ENCODE results near the gene PROM1. TPM values are rescaled to one million over a fixed set of nuclear protein-coding genes. Genes with fewer than 3 reads are reported as not detected.

Gene PROM1
- total and polyA plus RNA-seq, 4 experiments from 2014 or later = not detected

GRCh38 chr4:15990570-15991285 is 93.1 kb downstream of the PROM1 start:
- Mint-ChIP-seq H3K36me3 (no peaks in the 10 kb centered on the region), H3K27me3 (peaks cover 20 to 26% of the 10 kb centered on the region in 2 donors), H3K4me3 (no peak overlapping the region), H3K9me3 (no peaks in the 10 kb centered on the region), H3K27ac (no peak overlapping the region), H3K4me1 (no peaks in the 10 kb centered on the region)
- H3K36me3 ChIP-seq (ENCODE audit: insufficient read depth, low read length) = no peaks in the 10 kb centered on the region
- no peaks in the 10 kb centered on the region for H3K27me3 ChIP-seq (ENCODE audit: insufficient read depth, low read length)
- POLR2A ChIA-PET (ENCODE audit: partially characterized antibody) = no interaction called here
- CTCF ChIA-PET (ENCODE audit: partially characterized antibody) = interaction anchor here (1.2 kb wide), 1 partner anchor 11 kb away, joined by 5 read pairs; no protein-coding TSS in a partner anchor
- H3K9me3 ChIP-seq (ENCODE audit: control insufficient read depth in 1 of 2, low read length in 2 of 2) = no peaks in the 10 kb centered on the region
- no peak overlapping the region for H3K27ac ChIP-seq (ENCODE audit: low read depth, low read length)
- intact Hi-C loops (cut with micrococcal nuclease) = no loop called here
- no peaks in the 10 kb centered on the region for H3K4me1 ChIP-seq (ENCODE audit: insufficient read depth, low read length)
- H3K4me3 ChIP-seq (ENCODE audit: low read length in 2 of 2) = no peak overlapping the region
- no peak for DNase-seq

- H3K36me3 Mint-ChIP-seq = no peaks in the 10 kb centered on the region
- Histone ChIP-seq H3K27ac (ENCODE audit: low read depth, low read length) (no peak overlapping the region), H3K36me3 (ENCODE audit: insufficient read depth, low read length) (no peaks in the 10 kb centered on the region), H3K27me3 (ENCODE audit: insufficient read depth, low read length) (no peaks in the 10 kb centered on the region), H3K9me3 (ENCODE audit: control insufficient read depth in 1 of 2, low read length in 2 of 2) (no peaks in the 10 kb centered on the region), H3K4me3 (ENCODE audit: low read length in 2 of 2) (no peak overlapping the region), H3K4me1 (ENCODE audit: insufficient read depth, low read length) (no peaks in the 10 kb centered on the region)
- ChIA-PET CTCF (ENCODE audit: partially characterized antibody) (interaction anchor here (0.7 kb wide), 1 partner anchor 12 kb away, joined by 3 read pairs; no protein-coding TSS in a partner anchor), POLR2A (ENCODE audit: partially characterized antibody) (no interaction called here)
- no peaks in the 10 kb centered on the region for H3K9me3 Mint-ChIP-seq
- H3K27ac Mint-ChIP-seq = no peak overlapping the region
- no peak for DNase-seq
- no peaks in the 10 kb centered on the region for H3K4me1 Mint-ChIP-seq
- H3K27me3 Mint-ChIP-seq = peaks cover 19 to 28% of the 10 kb centered on the region in 2 donors
- no peak overlapping the region for H3K4me3 Mint-ChIP-seq
- intact Hi-C loops (cut with micrococcal nuclease) = no loop called here
These were observed 94.4 kb downstream of the PROM1 start for GRCh38 chr4:15989424-15989823.

DNA sequence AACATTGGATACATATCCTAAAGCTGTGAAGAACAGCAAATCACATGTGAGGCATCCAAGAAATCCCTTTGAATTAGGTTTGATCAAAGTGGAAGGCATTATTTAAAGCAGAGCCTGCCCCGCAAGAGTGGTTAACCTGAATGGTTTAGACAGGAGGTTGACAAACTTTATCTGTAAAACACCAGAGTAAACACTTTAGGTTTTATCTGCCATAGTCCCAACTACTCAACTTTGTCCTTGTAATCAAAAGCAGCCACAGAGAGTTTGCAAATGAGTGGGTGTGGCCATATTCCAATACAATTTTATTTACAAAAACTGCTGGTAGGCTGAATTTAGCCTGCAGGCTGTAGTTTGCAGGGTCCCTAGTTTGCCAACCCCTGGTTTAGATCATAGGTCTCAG is 95.6 kb downstream of the PROM1 start:
- no peak overlapping the region for H3K4me3 ChIP-seq (ENCODE audit: low read length in 2 of 2)
- no peaks in the 10 kb centered on the region for H3K36me3 ChIP-seq (ENCODE audit: insufficient read depth, low read length)
- POLR2A ChIA-PET (ENCODE audit: partially characterized antibody) = no interaction called here
- H3K9me3 ChIP-seq (ENCODE audit: control insufficient read depth in 1 of 2, low read length in 2 of 2) = no peaks in the 10 kb centered on the region
- H3K36me3 Mint-ChIP-seq = no peaks in the 10 kb centered on the region
- no peaks in the 10 kb centered on the region for H3K4me1 Mint-ChIP-seq
- H3K4me1 ChIP-seq (ENCODE audit: insufficient read depth, low read length) = no peaks in the 10 kb centered on the region
- CTCF ChIA-PET (ENCODE audit: partially characterized antibody) = no interaction called here
- no peak for DNase-seq
- no peak overlapping the region for H3K4me3 Mint-ChIP-seq
- H3K9me3 Mint-ChIP-seq = no peaks in the 10 kb centered on the region
- no peaks in the 10 kb centered on the region for H3K27me3 ChIP-seq (ENCODE audit: insufficient read depth, low read length)
- intact Hi-C loops (cut with micrococcal nuclease) = no loop called here
- no peak overlapping the region for H3K27ac ChIP-seq (ENCODE audit: low read depth, low read length)
- peaks cover 24 to 28% of the 10 kb centered on the region in 2 donors for H3K27me3 Mint-ChIP-seq
- H3K27ac Mint-ChIP-seq = no peak overlapping the region

GRCh38 chr4:15986907-15987306 is 96.9 kb downstream of the PROM1 start:
- no peaks in the 10 kb centered on the region for H3K4me1 Mint-ChIP-seq
- Histone ChIP-seq H3K27me3 (ENCODE audit: insufficient read depth, low read length) (no peaks in the 10 kb centered on the region), H3K9me3 (ENCODE audit: control insufficient read depth in 1 of 2, low read length in 2 of 2) (no peaks in the 10 kb centered on the region), H3K27ac (ENCODE audit: low read depth, low read length) (no peak overlapping the region), H3K4me1 (ENCODE audit: insufficient read depth, low read length) (no peaks in the 10 kb centered on the region), H3K36me3 (ENCODE audit: insufficient read depth, low read length) (no peaks in the 10 kb centered on the region), H3K4me3 (ENCODE audit: low read length in 2 of 2) (no peak overlapping the region)
- ChIA-PET POLR2A (ENCODE audit: partially characterized antibody) (no interaction called here), CTCF (ENCODE audit: partially characterized antibody) (interaction anchor here (1.3 kb wide), 1 partner anchor 10 kb away, joined by 4 read pairs; no protein-coding TSS in a partner anchor)
- intact Hi-C loops (cut with micrococcal nuclease) = no loop called here
- no peaks in the 10 kb centered on the region for H3K9me3 Mint-ChIP-seq
- DNase-seq = no peak
- peaks cover 26 to 29% of the 10 kb centered on the region in 2 donors for H3K27me3 Mint-ChIP-seq
- H3K27ac Mint-ChIP-seq = no peak overlapping the region
- no peak overlapping the region for H3K4me3 Mint-ChIP-seq
- H3K36me3 Mint-ChIP-seq = no peaks in the 10 kb centered on the region

DNA sequence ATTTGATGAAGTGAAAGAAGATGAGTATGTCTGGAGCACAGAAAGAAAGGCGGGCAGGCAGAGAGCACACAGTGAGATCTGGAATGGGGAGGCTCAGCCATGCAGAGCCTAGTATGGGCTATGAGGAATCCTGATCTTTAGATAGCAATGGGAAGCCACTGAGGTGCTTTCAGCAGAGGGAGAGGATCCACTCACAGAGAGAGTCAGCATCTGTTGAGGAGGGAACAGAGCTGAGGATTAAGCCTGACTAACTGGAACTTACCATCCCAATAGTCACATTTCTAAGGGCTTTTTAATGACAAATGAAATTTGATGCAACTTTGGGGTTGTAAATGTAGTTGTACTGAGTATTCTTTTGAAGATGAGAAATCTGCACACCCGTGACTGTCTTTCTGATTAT is 100.2 kb downstream of the PROM1 start:
- ChIA-PET POLR2A (ENCODE audit: partially characterized antibody) (no interaction called here), CTCF (ENCODE audit: partially characterized antibody) (no interaction called here)
- no peaks in the 10 kb centered on the region for H3K27me3 ChIP-seq (ENCODE audit: insufficient read depth, low read length)
- no peak overlapping the region for H3K27ac ChIP-seq (ENCODE audit: low read depth, low read length)
- H3K4me3 ChIP-seq (ENCODE audit: low read length in 2 of 2) = no peak overlapping the region
- Mint-ChIP-seq H3K27me3 (peaks cover 14 to 24% of the 10 kb centered on the region in 2 donors), H3K9me3 (no peaks in the 10 kb centered on the region), H3K27ac (no peak overlapping the region), H3K36me3 (no peaks in the 10 kb centered on the region), H3K4me1 (no peaks in the 10 kb centered on the region), H3K4me3 (no peak overlapping the region)
- intact Hi-C loops (cut with micrococcal nuclease) = no loop called here
- no peaks in the 10 kb centered on the region for H3K9me3 ChIP-seq (ENCODE audit: control insufficient read depth in 1 of 2, low read length in 2 of 2)
- no peak for DNase-seq
- H3K36me3 ChIP-seq (ENCODE audit: insufficient read depth, low read length) = no peaks in the 10 kb centered on the region
- H3K4me1 ChIP-seq (ENCODE audit: insufficient read depth, low read length) = no peaks in the 10 kb centered on the region

- intact Hi-C loops (cut with micrococcal nuclease) = no loop called here
- H3K4me3 ChIP-seq (ENCODE audit: low read length in 2 of 2) = no peak overlapping the region
- DNase-seq = no peak
- POLR2A ChIA-PET (ENCODE audit: partially characterized antibody) = no interaction called here
- H3K27ac ChIP-seq (ENCODE audit: low read depth, low read length) = no peak overlapping the region
- no peaks in the 10 kb centered on the region for H3K4me1 Mint-ChIP-seq
- no peak overlapping the region for H3K4me3 Mint-ChIP-seq
- peaks cover 14 to 24% of the 10 kb centered on the region in 2 donors for H3K27me3 Mint-ChIP-seq
- CTCF ChIA-PET (ENCODE audit: partially characterized antibody) = no interaction called here
- H3K9me3 ChIP-seq (ENCODE audit: control insufficient read depth in 1 of 2, low read length in 2 of 2) = no peaks in the 10 kb centered on the region
- no peaks in the 10 kb centered on the region for H3K4me1 ChIP-seq (ENCODE audit: insufficient read depth, low read length)
- H3K9me3 Mint-ChIP-seq = no peaks in the 10 kb centered on the region
- H3K27ac Mint-ChIP-seq = no peak overlapping the region
- H3K36me3 Mint-ChIP-seq = no peaks in the 10 kb centered on the region
- no peaks in the 10 kb centered on the region for H3K27me3 ChIP-seq (ENCODE audit: insufficient read depth, low read length)
- H3K36me3 ChIP-seq (ENCODE audit: insufficient read depth, low read length) = no peaks in the 10 kb centered on the region
These were observed 100.8 kb downstream of the PROM1 start for GRCh38 chr4:15982842-15983524.

DNA sequence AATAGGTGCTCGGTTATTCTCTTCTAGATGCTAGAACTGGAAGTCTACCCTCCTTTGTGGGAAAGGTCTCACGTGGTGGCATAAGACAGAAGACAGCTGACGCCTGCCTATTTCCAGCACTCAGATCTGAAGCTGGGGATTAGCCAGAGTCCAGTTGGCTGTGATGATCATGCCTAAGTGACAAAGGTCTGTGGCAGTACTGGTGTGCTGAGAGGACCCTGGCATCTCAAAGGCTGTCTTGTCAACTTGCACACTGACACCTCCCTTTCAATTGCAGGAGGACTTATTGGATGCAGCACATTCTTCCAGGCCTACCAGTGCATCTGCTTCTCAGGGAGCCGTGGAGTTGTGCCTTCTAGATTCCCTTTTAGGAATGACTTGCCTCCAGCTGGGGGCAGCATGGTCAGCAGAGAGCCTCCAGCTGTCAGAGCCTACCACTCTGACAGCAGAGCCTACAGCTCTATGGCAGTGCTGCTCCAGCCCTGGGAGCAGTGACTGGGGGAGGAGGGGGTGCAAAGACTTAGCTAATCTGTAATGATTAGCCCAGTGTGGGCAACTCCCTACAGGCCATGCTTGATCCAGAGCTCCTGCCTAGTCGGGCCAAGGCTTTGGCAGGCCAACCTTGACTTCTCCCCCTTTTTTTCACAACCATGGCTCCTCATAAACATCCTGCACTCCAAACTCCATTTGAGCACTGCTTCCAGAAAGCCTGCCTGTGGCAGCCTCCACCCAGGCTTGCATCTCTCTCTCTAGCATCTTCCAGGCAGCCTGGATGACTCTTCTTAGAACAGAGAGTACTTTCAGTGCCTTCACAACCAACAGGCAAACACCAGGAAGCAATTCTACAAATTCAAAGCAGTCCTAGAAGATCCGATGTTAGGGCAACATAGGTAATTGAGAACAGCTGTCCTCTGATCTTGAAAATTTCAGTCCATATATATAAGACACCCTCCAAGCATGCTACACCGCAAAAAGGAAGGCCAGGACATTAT is 107.1 kb downstream of the PROM1 start:
- no peaks in the 10 kb centered on the region for H3K4me1 Mint-ChIP-seq
- H3K9me3 ChIP-seq (ENCODE audit: control insufficient read depth in 1 of 2, low read length in 2 of 2) = no peaks in the 10 kb centered on the region
- DNase-seq = no peak
- H3K36me3 ChIP-seq (ENCODE audit: insufficient read depth, low read length) = no peaks in the 10 kb centered on the region
- no peaks in the 10 kb centered on the region for H3K27me3 ChIP-seq (ENCODE audit: insufficient read depth, low read length)
- H3K4me3 Mint-ChIP-seq = no peak overlapping the region
- H3K27ac Mint-ChIP-seq = peak overlapping the region in 1 of 7 donors; percentile 24
- no peak overlapping the region for H3K4me3 ChIP-seq (ENCODE audit: low read length in 2 of 2)
- H3K9me3 Mint-ChIP-seq = no peaks in the 10 kb centered on the region
- ChIA-PET POLR2A (ENCODE audit: partially characterized antibody) (no interaction called here), CTCF (ENCODE audit: partially characterized antibody) (interaction anchor here (1.3 to 1.5 kb wide), 2 partner anchors 10 to 166 kb away, joined by 3 to 4 read pairs; no protein-coding TSS in a partner anchor)
- no peak overlapping the region for H3K27ac ChIP-seq (ENCODE audit: low read depth, low read length)
- no peaks in the 10 kb centered on the region for H3K36me3 Mint-ChIP-seq
- intact Hi-C loops (cut with micrococcal nuclease) = no loop called here
- H3K27me3 Mint-ChIP-seq = peaks cover 6 to 11% of the 10 kb centered on the region in 2 donors
- no peaks in the 10 kb centered on the region for H3K4me1 ChIP-seq (ENCODE audit: insufficient read depth, low read length)

All from CD4-positive, alpha-beta memory T cell (primary cell).